Activated T-cell treated with anti-CD3 and anti-CD28 coated beads for 24 hours (primary cell): ENCODE measurements around the gene HSPE1.
A peak's percentile ranks its signal among the peaks of the same experiment; 100 is the strongest.
"Not testable (repeated sequence)": the region's sequence is repeated elsewhere in the genome, so short reads cannot be mapped to it uniquely, and the experiment has no call there.

ENCODE experiments used
- DNase-seq: peaks from one replicate; pipeline ENCODE4 v3.0.0-alpha.2; 2020; ENCODE audit warnings: low read depth

HSPE1 gene

GRCh38 chr2:197499594-197500502 lies at the start of gene HSPE1, which contains the start of gene HSPD1:
HSPE1 (plus strand) TSS chr2:197500379; CDS start chr2:197500437, 58 bp downstream.
HSPD1 (minus strand) TSS chr2:197499840; CDS start chr2:197498848, 992 bp downstream.
- DNase-seq: peak; percentile 100

- no peak for DNase-seq
Observed at GRCh38 chr2:197450465-197450864, 49.7 kb upstream of the HSPE1 start.

GRCh38 chr2:197450935-197451358 lies 49.2 kb upstream of the HSPE1 start:
- DNase-seq: not testable (repeated sequence)

- DNase-seq: no peak
Observed at GRCh38 chr2:197452754-197453122, 47.4 kb upstream of the HSPE1 start.

- DNase-seq: peak; percentile 97
Observed at GRCh38 chr2:197453123-197453913, 46.9 kb upstream of the HSPE1 start, which contains the start of gene COQ10B. COQ10B (plus strand) TSS chr2:197453552; CDS start chr2:197453561, 9 bp downstream.

GRCh38 chr2:197453914-197454398 lies 46.2 kb upstream of the HSPE1 start:
- DNase-seq: no peak

- DNase-seq: no peak
Observed at GRCh38 chr2:197454923-197455322, 45.3 kb upstream of the HSPE1 start.

GRCh38 chr2:197455428-197455827 lies 44.8 kb upstream of the HSPE1 start:
- DNase-seq: no peak

- DNase-seq: no peak
Observed at GRCh38 chr2:197460649-197461048, 39.5 kb upstream of the HSPE1 start.

GRCh38 chr2:197461057-197461456 lies 39.1 kb upstream of the HSPE1 start:
- no peak for DNase-seq

GRCh38 chr2:197464175-197464574 lies 36.0 kb upstream of the HSPE1 start:
- no peak for DNase-seq

- DNase-seq: no peak
Observed at GRCh38 chr2:197472166-197472565, 28.0 kb upstream of the HSPE1 start.

GRCh38 chr2:197477797-197478196 lies 22.4 kb upstream of the HSPE1 start:
- no peak for DNase-seq

GRCh38 chr2:197480165-197481036 lies 19.8 kb upstream of the HSPE1 start:
- DNase-seq: no peak

GRCh38 chr2:197484248-197484647 lies 15.9 kb upstream of the HSPE1 start:
- DNase-seq: not testable (repeated sequence)

GRCh38 chr2:197486175-197486574 lies 14.0 kb upstream of the HSPE1 start:
- DNase-seq: no peak

- DNase-seq: no peak
Observed at GRCh38 chr2:197487385-197487784, 12.8 kb upstream of the HSPE1 start.

- DNase-seq: no peak
Observed at GRCh38 chr2:197495433-197496134, 4.6 kb upstream of the HSPE1 start.

- DNase-seq: no peak
Observed at GRCh38 chr2:197496695-197497094, 3.5 kb upstream of the HSPE1 start.

- DNase-seq: no peak
Observed at GRCh38 chr2:197497326-197497725, 2.9 kb upstream of the HSPE1 start.
